NK-92 (cell line): ENCODE measurements around the gene SRC.

Experiments used
- DNase-seq: peaks from one replicate; lab custom pipeline; 2025; ENCODE audit not compliant: unreplicated experiment; lab: John Stamatoyannopoulos, UW

The SRC gene

DNA sequence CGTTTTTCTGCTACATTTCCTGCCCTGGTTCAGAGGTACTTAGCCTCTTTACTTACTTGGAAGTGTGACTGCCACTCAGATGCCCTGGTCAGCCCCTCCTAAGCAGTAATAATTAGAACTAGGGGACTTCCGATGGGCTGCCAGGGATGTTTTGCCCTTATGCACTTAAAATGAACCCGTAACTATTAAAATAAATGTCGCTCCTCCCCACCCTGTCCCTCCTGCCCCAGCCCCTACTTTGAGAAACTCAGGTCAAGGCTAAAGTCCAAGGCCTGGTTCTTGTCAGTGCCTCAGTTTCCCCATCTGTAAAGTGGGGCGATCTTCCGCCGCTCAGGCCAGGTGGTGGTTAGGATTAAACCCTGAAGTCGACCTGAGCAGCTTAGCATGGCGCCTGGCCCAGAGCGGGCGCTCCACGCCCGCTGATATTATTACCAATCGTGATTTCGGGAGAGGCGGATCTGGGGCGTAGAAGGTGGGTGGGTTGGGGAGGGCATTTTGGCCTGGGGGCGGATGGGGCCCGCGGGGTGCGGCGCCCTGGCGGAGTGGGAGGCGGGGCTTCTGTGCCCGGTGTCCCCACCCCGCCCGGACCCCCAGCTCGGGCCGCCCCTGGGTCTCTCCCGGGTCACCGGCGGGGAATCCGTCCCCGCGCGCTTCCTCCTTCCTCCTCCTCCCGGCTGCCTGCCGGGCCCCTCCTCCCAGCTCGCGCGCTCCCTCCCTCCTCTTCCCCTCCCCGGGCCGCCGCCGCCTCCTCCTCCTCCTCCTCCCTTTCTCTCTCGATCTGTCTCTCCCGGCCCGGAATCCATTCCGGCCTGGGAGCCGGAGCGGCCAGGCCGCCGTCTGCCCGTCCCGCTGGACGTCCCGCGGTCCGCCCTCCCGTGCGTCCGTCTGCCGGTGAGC is at the start of gene SRC:
TSS of gene SRC (plus strand) at position 802 of the 897 bp plus-strand sequence. CDS start 38,014 bp downstream, outside the sequence.
- DNase-seq, result no peak

- no peak for DNase-seq
Measured at GRCh38 chr20:37296371-37296770, 49.6 kb upstream of the SRC start.

DNA sequence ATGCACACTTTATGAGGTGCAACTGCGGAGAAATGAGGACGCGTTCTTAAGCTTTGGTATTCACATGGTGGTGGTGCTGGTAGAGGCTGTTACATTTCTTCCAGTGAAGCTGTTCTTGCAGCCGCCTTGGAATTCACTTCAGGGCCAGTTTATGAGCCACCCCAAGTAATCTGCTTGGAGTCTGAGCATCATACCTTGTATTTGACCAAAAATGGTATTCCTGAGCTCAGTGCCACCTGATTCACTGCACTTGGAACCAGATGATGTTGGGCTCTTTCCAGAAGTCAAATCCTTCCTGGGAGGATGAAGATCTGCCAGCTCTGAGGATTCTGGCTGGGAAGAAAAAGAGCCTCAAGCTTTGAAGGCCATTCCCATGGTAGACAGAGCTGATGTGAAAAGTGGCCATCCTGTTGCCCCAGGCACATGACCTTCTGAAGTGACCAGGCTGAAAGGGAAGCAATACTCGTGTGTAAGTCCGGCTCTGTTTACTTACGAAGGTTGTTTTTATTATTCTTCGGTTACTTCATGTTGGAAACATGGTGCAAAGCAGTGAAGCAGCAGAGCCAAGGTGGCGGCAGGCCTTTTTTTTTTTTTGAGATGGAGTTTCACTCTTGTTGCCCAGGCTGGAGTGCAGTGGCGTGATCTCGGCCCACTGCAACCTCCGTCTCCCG is 48.7 kb upstream of the SRC start:
- DNase-seq, result no peak

- no peak for DNase-seq
Measured at GRCh38 chr20:37298190-37298939, 47.6 kb upstream of the SRC start.

- no peak for DNase-seq
Measured at GRCh38 chr20:37299718-37300528, 46.0 kb upstream of the SRC start.

DNA sequence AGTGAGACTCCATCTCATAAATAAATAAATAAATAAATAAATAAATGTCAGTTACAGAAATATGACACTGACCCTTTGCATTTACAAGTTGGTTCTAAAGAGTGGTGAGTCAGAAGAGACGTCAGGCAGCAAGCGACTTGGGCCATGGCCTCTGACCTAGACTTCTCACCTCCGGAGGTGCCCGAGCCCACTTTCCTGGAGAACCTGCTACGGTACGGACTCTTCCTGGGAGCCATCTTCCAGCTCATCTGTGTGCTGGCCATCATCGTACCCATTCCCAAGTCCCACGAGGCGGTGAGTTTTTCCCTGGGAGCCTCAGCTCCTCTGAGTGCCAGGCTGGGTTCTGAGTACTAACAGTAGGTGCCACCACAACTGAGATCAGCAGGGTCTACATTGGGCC is 44.8 kb upstream of the SRC start:
- DNase-seq, result no peak

- no peak for DNase-seq
Measured at GRCh38 chr20:37301558-37301957, 44.4 kb upstream of the SRC start.

DNA sequence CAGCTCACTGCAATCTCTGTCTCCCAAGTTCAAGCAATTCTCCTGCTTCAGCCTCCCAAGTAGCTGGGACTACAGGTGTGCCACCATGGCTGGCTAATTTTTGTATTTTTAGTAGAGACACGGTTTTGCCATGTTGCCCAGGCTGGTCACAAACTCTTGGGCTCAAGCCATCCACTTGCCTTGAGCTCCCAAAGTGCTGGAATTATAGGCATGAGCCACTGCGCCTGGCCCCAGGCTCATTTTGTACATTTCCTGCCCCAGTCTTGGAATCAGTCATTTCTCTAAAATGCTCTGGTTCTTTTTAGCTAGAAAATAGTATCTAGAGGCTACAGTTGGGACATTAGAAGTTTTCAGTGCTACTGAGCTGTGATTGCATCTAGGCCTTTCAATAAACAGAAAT is 43.0 kb upstream of the SRC start:
- DNase-seq, result no peak

DNA sequence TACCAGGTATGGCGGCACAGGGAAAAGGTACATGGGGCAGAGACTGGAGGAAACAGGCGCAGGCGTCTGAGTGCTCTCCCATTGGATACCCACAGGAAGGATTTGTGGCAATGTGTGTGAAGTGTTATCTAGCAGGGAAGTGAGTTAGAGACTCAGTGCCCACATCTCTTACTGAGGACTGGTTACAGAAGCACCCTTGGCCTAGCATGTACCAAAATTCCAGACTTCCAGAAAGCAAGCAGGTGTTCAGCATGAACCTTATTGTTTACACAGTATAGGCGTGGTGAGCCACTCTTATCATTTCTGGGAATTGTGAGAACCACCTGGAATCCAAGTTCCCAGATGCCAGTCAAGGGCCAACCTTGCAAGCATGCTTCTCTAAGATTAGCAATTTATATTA is 42.3 kb upstream of the SRC start:
- no peak for DNase-seq

DNA sequence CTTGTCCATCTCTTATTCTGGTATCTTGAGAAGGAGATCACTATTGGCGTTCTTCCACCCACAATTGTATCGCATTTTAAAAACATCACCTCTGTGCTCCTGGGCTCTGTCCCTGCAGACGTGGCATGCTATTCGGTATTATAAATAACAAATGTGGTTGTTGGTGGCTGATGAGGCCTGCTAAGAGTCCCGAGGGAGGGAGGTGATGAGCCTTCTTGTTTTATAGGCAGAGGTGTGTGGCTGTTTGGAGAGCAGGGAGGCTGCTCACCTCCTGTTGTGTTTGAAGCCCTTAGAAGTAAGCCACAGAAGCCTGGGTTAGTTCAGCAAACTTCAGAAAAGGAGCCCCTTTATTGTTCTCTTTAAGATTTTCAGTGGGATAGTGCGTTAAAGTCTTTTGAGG is 40.9 kb upstream of the SRC start:
- DNase-seq, result no peak

DNA sequence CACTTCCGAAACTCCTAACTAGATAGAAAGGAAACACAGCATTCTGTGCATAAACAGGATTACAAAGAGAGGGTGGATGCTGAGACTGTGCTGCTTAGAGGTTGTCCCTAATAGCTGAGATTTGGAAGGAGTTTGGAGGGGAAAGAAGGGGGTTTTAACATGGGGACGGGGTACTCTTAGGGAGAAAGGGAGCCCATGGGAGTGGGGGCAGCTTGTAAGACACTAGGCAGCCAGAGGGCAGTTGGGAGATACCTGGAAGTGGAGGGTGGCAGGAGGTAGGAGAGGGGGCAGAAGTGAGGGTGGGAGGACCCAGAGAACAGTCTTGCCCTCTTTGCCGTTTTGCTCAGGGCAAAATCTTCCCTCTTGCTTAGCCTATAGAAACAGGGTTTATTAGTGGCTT is 40.1 kb upstream of the SRC start:
- no peak for DNase-seq

GRCh38 chr20:37308086-37309050 is 37.6 kb upstream of the SRC start:
- no peak for DNase-seq

- DNase-seq, result no peak
Measured at GRCh38 chr20:37309290-37309689, 36.6 kb upstream of the SRC start.

- no peak for DNase-seq
Measured at GRCh38 chr20:37309936-37310590, 35.9 kb upstream of the SRC start.

DNA sequence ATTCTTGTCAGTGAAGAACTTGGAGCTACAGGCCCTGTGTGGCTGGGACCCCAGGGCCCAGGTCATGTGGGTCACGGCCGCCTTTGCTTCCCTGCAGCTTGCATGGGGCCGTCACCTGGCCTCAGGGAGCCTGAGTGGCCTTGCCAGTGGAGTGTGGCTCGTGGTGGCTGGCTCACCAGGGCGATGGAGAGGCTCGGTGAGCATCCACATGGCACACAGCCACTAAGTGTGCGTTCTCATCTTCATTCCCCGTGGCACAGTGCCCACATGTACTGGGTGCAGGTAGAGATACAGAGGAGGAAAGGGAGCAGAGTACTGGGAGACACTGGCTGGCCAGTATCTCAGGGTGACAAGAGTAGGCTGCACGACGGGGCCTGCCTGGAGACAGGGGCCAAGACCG is 35.0 kb upstream of the SRC start:
- DNase-seq, result no peak

DNA sequence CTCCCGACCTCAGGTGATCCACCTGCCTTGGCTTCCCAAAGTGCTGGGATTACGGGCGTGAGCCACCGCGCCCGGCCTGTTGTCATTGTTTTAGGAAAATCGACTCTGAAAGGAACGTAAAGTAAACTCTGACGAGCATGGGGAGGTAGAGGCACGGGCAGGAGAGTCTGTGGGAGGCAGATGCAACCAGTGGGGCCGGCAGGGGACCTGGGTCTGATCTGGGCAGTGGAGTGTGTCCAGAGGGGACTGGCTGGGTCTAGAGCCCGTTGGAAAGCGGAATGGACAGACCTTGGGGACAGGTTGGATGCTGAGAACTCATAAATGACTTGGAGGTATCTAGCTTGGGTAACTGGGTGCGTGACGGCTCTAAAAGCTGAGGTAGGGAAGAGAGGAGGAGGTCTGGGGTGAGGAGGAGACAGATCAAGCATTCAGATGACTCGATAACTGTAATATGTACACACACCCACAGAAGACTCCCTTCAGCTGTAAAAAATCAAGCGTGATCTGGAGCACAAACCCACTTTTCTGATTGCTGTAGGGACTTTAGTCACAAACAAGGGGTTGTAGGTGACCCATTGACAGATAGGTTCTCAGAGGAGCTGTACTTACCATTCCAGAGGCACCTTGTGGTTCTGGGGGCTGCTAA is 34.1 kb upstream of the SRC start:
- DNase-seq, result no peak

DNA sequence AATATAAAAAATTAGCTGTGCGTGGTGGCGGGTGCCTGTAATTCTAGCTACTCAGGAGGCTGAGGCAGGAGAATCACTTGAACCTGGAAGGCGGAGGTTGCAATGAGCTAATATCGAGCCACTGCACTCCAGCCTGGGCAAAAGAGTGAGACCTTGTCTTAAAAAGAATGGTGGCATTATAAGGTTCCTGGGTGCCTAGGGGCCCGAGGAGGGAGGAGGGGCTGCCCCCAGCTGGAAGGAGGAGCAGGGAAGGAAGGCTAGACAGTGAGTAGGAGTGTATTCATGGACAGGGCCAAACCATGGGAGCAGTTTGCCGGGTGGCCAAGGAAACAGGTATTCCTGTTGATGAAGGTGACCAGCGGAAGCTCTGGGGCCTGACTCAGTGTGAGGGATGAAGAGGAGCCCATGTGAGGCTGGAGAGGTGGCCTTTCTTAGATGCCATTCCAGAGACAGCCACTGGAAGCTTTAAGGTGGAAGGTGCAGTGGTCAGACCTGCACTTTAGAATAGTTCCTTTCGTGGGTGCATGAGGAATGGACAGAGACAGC is 32.3 kb upstream of the SRC start:
- no peak for DNase-seq

DNA sequence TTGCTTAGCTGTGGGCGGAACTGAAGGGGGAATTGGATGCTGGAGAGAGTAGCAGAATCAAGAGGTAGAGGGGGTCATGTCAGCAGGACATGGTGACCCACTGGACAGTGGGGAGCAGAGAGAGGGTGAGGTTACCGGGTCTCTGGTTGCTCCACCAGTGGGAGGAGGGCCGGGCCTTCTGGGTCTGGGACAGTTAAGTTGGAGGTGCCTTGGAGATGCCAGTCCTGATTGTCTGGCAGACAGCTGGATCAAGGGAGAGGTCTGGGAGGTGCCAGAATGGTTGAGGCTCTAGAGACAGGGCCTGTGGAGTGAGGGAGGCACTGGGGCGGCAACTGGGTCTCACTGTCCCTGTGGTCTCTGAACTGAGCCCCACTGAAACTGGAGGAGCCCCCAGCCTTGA is 31.8 kb upstream of the SRC start:
- DNase-seq, result no peak
